ENCODE measurements around the gene CS.

Gene CS

GRCh38 chr12:56242986-56243385 is 57.1 kb downstream of the CS start:
- Histone ChIP-seq H3K9ac (ENCODE audit: low read depth, low read length) (no peak overlapping the region), H3K4me1 (ENCODE audit: insufficient read depth, low read length) (no peaks in the 10 kb centered on the region), H3K27me3 (ENCODE audit: insufficient read depth, low read length) (no peaks in the 10 kb centered on the region), H3K9me3 (ENCODE audit: insufficient read depth, low read depth, low read length) (no peaks in the 10 kb centered on the region), H3K27ac (ENCODE audit: low read depth, low read length) (no peak overlapping the region), H3K4me3 (ENCODE audit: low read length) (no peak overlapping the region), H3K36me3 (ENCODE audit: insufficient read depth, low read length) (peaks cover 79% of the 10 kb centered on the region)
- WGBS = 92% methylated on average over 12 of the region's 13 CpGs

DNA sequence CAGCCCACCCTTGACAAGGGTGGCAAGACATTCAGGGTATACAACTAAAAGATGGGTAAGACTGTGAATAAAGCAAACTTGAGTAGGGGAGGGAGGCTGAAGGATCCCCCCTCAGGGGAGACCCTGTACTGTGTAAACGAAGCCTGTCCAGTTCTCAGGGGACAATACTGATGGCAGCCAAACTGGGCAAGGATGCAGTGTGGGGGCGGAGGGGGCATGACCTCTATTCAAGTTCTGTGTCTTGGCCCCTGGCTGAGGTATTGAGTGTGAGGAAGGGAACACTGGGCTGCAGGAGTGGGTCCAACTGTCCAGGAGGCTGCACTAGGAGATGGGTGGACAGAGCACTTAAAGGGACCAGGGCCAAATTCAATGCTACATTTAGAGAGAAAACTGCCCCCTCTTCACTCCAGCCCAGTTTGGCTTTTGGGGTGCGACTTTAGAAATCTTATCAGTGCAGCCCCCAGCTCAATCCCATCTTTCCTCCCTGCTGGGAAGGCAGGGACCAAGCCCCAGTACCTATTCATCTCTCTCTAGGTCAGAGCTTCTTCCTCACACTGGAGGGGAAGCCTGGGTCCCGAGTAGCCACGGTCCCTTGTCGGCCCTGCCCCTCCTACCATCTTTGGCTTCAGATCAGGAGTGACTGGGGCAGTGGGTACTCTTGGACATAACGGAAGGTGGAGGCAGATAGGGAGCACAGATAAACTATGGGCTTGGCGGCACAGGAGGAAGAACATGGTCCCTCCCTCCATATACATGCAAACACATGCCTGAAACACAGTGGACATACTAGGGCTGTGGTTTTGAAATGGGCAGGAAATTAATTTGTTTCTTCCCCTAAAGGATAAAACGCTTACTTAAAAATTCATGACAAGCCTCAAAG is 58.5 kb downstream of the CS start:
- Histone ChIP-seq H3K36me3 (ENCODE audit: insufficient read depth, low read length) (peaks cover 67% of the 10 kb centered on the region), H3K9me3 (ENCODE audit: insufficient read depth, low read depth, low read length) (no peaks in the 10 kb centered on the region), H3K27ac (ENCODE audit: low read depth, low read length) (no peak overlapping the region), H3K4me1 (ENCODE audit: insufficient read depth, low read length) (no peaks in the 10 kb centered on the region), H3K4me3 (ENCODE audit: low read length) (no peak overlapping the region), H3K9ac (ENCODE audit: low read depth, low read length) (no peak overlapping the region), H3K27me3 (ENCODE audit: insufficient read depth, low read length) (no peaks in the 10 kb centered on the region)
- 97% methylated on average over 9 of the region's 9 CpGs for WGBS

DNA sequence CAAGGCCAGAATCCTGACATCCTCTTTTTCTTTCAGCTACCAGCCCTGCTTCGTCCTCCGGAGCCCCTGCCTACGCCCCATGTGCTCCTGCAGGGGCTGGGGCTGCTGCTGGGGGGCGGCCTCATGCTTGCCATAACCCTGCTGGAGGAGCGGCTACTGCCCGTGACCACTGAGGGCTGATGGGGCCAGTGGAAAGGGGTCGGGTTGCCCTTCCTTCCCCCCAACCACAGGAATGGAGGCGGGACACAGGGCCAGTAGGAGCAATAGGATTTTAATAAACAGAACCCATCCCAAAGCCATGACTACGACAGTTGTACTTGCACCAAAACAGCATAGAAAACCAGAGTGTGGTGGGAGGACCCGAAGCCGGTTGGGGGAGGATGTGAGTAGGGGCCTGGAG is 62.6 kb downstream of the CS start:
- H3K27ac ChIP-seq (ENCODE audit: low read depth, low read length) = no peak overlapping the region
- no peaks in the 10 kb centered on the region for H3K9me3 ChIP-seq (ENCODE audit: insufficient read depth, low read depth, low read length)
- no peaks in the 10 kb centered on the region for H3K27me3 ChIP-seq (ENCODE audit: insufficient read depth, low read length)
- 87% methylated on average over 9 of the region's 11 CpGs for WGBS
- no peaks in the 10 kb centered on the region for H3K4me1 ChIP-seq (ENCODE audit: insufficient read depth, low read length)
- no peak overlapping the region for H3K9ac ChIP-seq (ENCODE audit: low read depth, low read length)
- peaks cover 32% of the 10 kb centered on the region for H3K36me3 ChIP-seq (ENCODE audit: insufficient read depth, low read length)
- no peak overlapping the region for H3K4me3 ChIP-seq (ENCODE audit: low read length)

- Histone ChIP-seq H3K36me3 (ENCODE audit: insufficient read depth, low read length) (peaks cover 27% of the 10 kb centered on the region), H3K27me3 (ENCODE audit: insufficient read depth, low read length) (no peaks in the 10 kb centered on the region), H3K9me3 (ENCODE audit: insufficient read depth, low read depth, low read length) (no peaks in the 10 kb centered on the region)
Observed at GRCh38 chr12:56236985-56237384, 63.1 kb downstream of the CS start.

DNA sequence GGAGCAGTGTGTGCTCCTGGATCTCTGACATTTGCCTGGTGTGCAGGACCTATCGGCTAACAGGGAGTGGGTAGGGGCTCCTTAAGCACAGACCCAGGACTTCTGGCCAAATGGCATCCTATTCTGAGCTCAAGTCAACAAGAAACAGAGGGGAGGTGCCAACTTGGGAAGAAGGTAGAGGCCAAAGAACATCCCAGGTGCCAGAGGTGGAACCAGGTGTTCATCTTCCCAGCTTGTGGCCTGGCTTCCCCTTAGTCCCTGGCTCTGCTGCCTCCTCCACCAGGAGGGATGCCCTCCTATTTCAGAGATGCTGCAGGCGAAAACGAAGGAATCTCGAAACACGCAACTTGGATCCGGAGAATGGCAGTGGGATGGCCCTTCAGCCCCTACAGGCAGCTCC is 64.0 kb downstream of the CS start:
- peaks cover 18% of the 10 kb centered on the region for H3K36me3 ChIP-seq (ENCODE audit: insufficient read depth, low read length)
- no peaks in the 10 kb centered on the region for H3K27me3 ChIP-seq (ENCODE audit: insufficient read depth, low read length)
- H3K9me3 ChIP-seq (ENCODE audit: insufficient read depth, low read depth, low read length) = no peaks in the 10 kb centered on the region
- no peak overlapping the region for H3K9ac ChIP-seq (ENCODE audit: low read depth, low read length)
- H3K27ac ChIP-seq (ENCODE audit: low read depth, low read length) = no peak overlapping the region
- 97% methylated on average over 6 of the region's 6 CpGs for WGBS
- H3K4me1 ChIP-seq (ENCODE audit: insufficient read depth, low read length) = no peaks in the 10 kb centered on the region
- no peak overlapping the region for H3K4me3 ChIP-seq (ENCODE audit: low read length)

More at GRCh38 chr12:56236985-56237384, 63.1 kb downstream of the CS start:
- H3K9ac ChIP-seq (ENCODE audit: low read depth, low read length) = no peak overlapping the region
- no peaks in the 10 kb centered on the region for H3K4me1 ChIP-seq (ENCODE audit: insufficient read depth, low read length)
- H3K4me3 ChIP-seq (ENCODE audit: low read length) = no peak overlapping the region
- H3K27ac ChIP-seq (ENCODE audit: low read depth, low read length) = no peak overlapping the region
- 89% methylated on average over 5 of the region's 5 CpGs for WGBS

- no peaks in the 10 kb centered on the region; the same call in 1 of the 2 replicates for H3K4me1 ChIP-seq (ENCODE audit: insufficient read depth, low read length)
- no peak overlapping the region for H3K9ac ChIP-seq (ENCODE audit: low read depth, low read length)
- no peak overlapping the region for H3K4me3 ChIP-seq (ENCODE audit: low read length)
- no peak overlapping the region for H3K27ac ChIP-seq (ENCODE audit: low read depth, low read length)
- H3K9me3 ChIP-seq (ENCODE audit: insufficient read depth, low read depth, low read length) = no peaks in the 10 kb centered on the region
- whole genome bisulfite sequencing = 92% methylated on average over 16 of the region's 16 CpGs
- H3K36me3 ChIP-seq (ENCODE audit: insufficient read depth, low read length) = peaks cover 11% of the 10 kb centered on the region; the same call in 1 of the 2 replicates
- no peaks in the 10 kb centered on the region for H3K27me3 ChIP-seq (ENCODE audit: insufficient read depth, low read length)
Observed at GRCh38 chr12:56234746-56235436, 65.2 kb downstream of the CS start.

- H3K9ac ChIP-seq (ENCODE audit: low read depth, low read length) = no peak overlapping the region
- no peaks in the 10 kb centered on the region for H3K9me3 ChIP-seq (ENCODE audit: insufficient read depth, low read depth, low read length)
- H3K27me3 ChIP-seq (ENCODE audit: insufficient read depth, low read length) = no peaks in the 10 kb centered on the region
- 0 out of 2 replicates have a peak, but pooled peaks cover under 1% of the 10 kb centered on the region for H3K36me3 ChIP-seq (ENCODE audit: insufficient read depth, low read length)
- H3K4me1 ChIP-seq (ENCODE audit: insufficient read depth, low read length) = no peaks in the 10 kb centered on the region; the same call in 1 of the 2 replicates
- no peak overlapping the region for H3K4me3 ChIP-seq (ENCODE audit: low read length)
- H3K27ac ChIP-seq (ENCODE audit: low read depth, low read length) = no peak overlapping the region
- 92% methylated on average over 11 of the region's 11 CpGs for WGBS
Observed at GRCh38 chr12:56231184-56231582, 68.9 kb downstream of the CS start.

DNA sequence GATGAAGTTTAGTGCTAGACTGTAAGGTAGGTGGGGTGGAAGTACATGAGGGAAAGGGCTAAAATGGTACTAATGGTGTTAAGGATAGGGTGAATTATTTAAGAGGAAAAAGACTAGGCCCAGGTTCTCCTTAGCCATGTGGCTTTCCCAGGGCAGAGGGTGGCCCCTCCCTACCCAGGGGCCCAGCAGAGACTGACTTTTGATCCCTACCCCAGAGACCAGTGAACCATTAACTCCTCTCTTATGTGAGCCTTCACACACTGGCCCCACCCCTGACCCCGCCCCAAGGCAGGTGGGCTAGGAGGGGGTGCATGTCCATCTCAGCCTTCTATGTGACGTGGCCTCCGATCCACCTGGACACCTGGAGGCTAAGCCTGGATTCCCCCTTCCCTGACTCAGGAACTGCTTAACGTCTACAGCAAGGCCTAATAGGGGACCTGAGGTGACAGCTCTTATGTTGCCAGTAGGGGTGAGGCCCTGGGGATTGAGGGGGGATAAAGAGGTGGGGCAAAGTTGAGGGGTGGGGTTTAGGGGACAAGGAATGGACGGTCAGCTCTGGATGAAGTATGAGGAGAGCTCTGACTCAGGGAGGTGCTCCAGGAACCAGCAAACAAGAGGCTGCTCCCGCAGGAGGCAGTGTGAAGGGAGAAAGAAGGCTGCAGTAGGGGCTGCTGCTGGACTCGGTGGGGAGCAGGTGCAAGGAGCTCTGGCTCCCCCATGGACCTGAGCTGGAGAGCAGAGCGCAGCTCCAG is 69.5 kb downstream of the CS start:
- no peak overlapping the region for H3K27ac ChIP-seq (ENCODE audit: low read depth, low read length)
- 80% methylated on average over 8 of the region's 8 CpGs for WGBS
- H3K4me1 ChIP-seq (ENCODE audit: insufficient read depth, low read length) = no peaks in the 10 kb centered on the region; the same call in 1 of the 2 replicates
- H3K27me3 ChIP-seq (ENCODE audit: insufficient read depth, low read length) = no peaks in the 10 kb centered on the region
- H3K9ac ChIP-seq (ENCODE audit: low read depth, low read length) = no peak overlapping the region
- no peaks in the 10 kb centered on the region for H3K9me3 ChIP-seq (ENCODE audit: insufficient read depth, low read depth, low read length)
- H3K36me3 ChIP-seq (ENCODE audit: insufficient read depth, low read length) = 0 out of 2 replicates have a peak, but pooled peaks cover 2% of the 10 kb centered on the region
- H3K4me3 ChIP-seq (ENCODE audit: low read length) = no peak overlapping the region

DNA sequence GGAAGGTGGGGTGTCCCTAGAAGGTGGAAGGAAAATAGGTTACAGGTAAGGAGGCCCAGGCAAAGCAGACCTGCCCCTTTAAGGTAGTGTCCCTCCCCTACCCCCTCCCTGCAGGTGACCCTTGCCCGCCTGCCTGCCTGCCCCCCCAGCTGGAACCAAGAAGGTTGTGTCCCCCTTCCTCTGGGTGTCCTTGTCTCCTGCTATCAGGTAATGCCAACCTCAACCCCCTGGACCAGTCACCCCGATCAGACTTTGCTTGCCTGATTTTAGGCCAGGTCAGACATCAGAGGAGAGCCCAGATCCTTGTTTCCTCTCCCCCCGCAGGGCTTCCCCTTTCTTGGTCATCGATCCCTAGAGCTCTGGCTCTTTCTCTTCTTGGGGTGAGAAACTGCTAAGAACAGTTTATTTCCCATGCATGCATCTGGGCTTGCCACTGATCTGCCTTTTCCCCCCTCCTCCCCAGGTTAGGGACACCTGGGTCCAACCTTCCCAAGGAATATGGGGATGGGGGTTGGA is 70.2 kb downstream of the CS start, which contains the start of gene SLC39A5:
SLC39A5 (plus strand) TSS at position 136 of the 516 bp plus-strand sequence. CDS start 1,224 bp downstream, outside the sequence.
- WGBS = 84% methylated on average over 4 of the region's 4 CpGs
- 0 out of 2 replicates have a peak, but pooled peaks cover 2% of the 10 kb centered on the region for H3K36me3 ChIP-seq (ENCODE audit: insufficient read depth, low read length)
- no peak within 1 kb of the TSS for H3K9ac ChIP-seq (ENCODE audit: low read depth, low read length)
- no peak within 1 kb of the TSS for H3K4me3 ChIP-seq (ENCODE audit: low read length)
- no peaks in the 10 kb centered on the region for H3K9me3 ChIP-seq (ENCODE audit: insufficient read depth, low read depth, low read length)
- H3K27ac ChIP-seq (ENCODE audit: low read depth, low read length) = no peak within 1 kb of the TSS
- H3K27me3 ChIP-seq (ENCODE audit: insufficient read depth, low read length) = no peaks in the 10 kb centered on the region
- no peaks in the 10 kb centered on the region; the same call in 1 of the 2 replicates for H3K4me1 ChIP-seq (ENCODE audit: insufficient read depth, low read length)

DNA sequence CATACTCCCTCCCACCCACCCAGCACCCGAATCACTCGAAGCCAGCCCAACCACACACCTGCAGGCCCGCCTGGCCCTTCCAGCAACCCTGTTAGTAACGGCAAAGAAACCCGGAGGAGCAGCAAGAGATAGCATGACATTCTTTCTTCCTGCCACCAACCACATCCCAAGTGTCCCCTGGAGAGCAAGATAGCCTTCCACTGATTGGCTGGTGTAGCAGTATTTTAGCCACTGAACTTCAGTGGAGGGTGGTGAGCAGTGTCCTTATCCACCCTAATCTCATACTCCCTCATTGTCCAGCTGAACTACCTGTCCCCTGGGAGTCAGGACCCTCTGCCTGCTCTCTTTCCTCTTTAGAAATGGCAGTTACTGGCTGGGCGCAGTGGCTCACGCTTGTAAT is 71.0 kb downstream of the CS start:
- Histone ChIP-seq H3K4me1 (ENCODE audit: insufficient read depth, low read length) (no peaks in the 10 kb centered on the region; the same call in 1 of the 2 replicates), H3K27ac (ENCODE audit: low read depth, low read length) (no peak overlapping the region)
- 90% methylated on average over 7 of the region's 7 CpGs for WGBS

More for the DNA sequence above, 71.0 kb downstream of the CS start:
- H3K9me3 ChIP-seq (ENCODE audit: insufficient read depth, low read depth, low read length) = no peaks in the 10 kb centered on the region
- no peak overlapping the region for H3K4me3 ChIP-seq (ENCODE audit: low read length)
- 0 out of 2 replicates have a peak, but pooled peaks cover 2% of the 10 kb centered on the region for H3K36me3 ChIP-seq (ENCODE audit: insufficient read depth, low read length)
- H3K9ac ChIP-seq (ENCODE audit: low read depth, low read length) = no peak overlapping the region
- no peaks in the 10 kb centered on the region for H3K27me3 ChIP-seq (ENCODE audit: insufficient read depth, low read length)

Data from HUES64 (cell line).